H9 (cell line): Measurements from ENCODE around the gene SCRN1. TPM values are rescaled to one million over a fixed set of nuclear protein-coding genes. Genes with fewer than 3 reads are reported as not detected.

Source experiments
- DNase-seq: peaks from one replicate; pipeline ENCODE4 v3.0.0-alpha.2; 2017
- H2AFZ ChIP-seq: one replicate; pipeline ENCODE4 v1.6.1; 2013; ENCODE audit warnings: mild to moderate bottlenecking, low read length, control low read depth, moderate library complexity
- H2AK5ac ChIP-seq: 2 replicates; pipeline ENCODE4 v1.6.1; 2013; ENCODE audit warnings: low read length, control low read depth, mixed read lengths; ENCODE audit not compliant: insufficient read length
- H2BK120ac ChIP-seq: one replicate; pipeline ENCODE4 v1.6.1; 2013; ENCODE audit warnings: low read depth, mild to moderate bottlenecking, low read length, control low read depth, inconsistent platforms; ENCODE audit not compliant: poor library complexity, severe bottlenecking
- H2BK12ac ChIP-seq: 2 replicates; pipeline ENCODE4 v1.6.1; 2013; ENCODE audit warnings: low read length, control low read depth, mixed read lengths, low read depth; ENCODE audit not compliant: insufficient read length
- H2BK15ac ChIP-seq: 2 replicates; pipeline ENCODE4 v1.6.1; 2013; ENCODE audit warnings: low read depth, low read length, control low read depth
- H2BK20ac ChIP-seq: one replicate; pipeline ENCODE4 v1.6.1; 2013; ENCODE audit warnings: low read depth, mild to moderate bottlenecking, low read length, control low read depth, inconsistent platforms; ENCODE audit not compliant: poor library complexity, severe bottlenecking
- H2BK5ac ChIP-seq: 2 replicates; pipeline ENCODE4 v1.6.1; 2013; ENCODE audit warnings: low read length, control low read depth, mixed read lengths; ENCODE audit not compliant: insufficient read length
- H3K14ac ChIP-seq: 2 replicates; pipeline ENCODE4 v1.6.1; 2013; ENCODE audit warnings: low read length, control low read depth; ENCODE audit not compliant: insufficient read depth
- H3K18ac ChIP-seq: 2 replicates; pipeline ENCODE4 v1.6.1; 2013; ENCODE audit warnings: low read depth, mild to moderate bottlenecking, mixed read lengths, low read length, control low read depth; ENCODE audit not compliant: insufficient read length
- H3K23ac ChIP-seq: 2 replicates; pipeline ENCODE4 v1.6.1; 2013; ENCODE audit warnings: low read length, control low read depth, mixed read lengths, low read depth; ENCODE audit not compliant: insufficient read length
- H3K23me2 ChIP-seq: 2 replicates; pipeline ENCODE4 v1.6.1; 2013; ENCODE audit warnings: low read depth, mild to moderate bottlenecking, mixed read lengths, low read length, control low read depth; ENCODE audit not compliant: insufficient read length, poor library complexity, severe bottlenecking
- H3K27ac ChIP-seq: 2 replicates; pipeline ENCODE4 v1.5.1; 2013; ENCODE audit warnings: low read length, control low read depth, mixed read lengths, low read depth; ENCODE audit not compliant: insufficient read length
- H3K27me3 ChIP-seq: 2 replicates; pipeline ENCODE4 v1.6.1; 2013; ENCODE audit warnings: low read length, control low read depth, inconsistent platforms; ENCODE audit not compliant: insufficient read depth
- H3K4ac ChIP-seq: 2 replicates; pipeline ENCODE4 v1.6.1; 2013; ENCODE audit warnings: low read depth, mild to moderate bottlenecking, control low read depth, inconsistent platforms, low read length, moderate library complexity
- H3K4me1 ChIP-seq: 2 replicates; pipeline ENCODE4 v1.6.1; 2013; ENCODE audit warnings: low read length, control low read depth, inconsistent platforms; ENCODE audit not compliant: insufficient read depth
- H3K4me2 ChIP-seq: 2 replicates; pipeline ENCODE4 v1.6.1; 2013; ENCODE audit warnings: low read length, control low read depth, mixed read lengths; ENCODE audit not compliant: insufficient read length, insufficient read depth
- H3K56ac ChIP-seq: 2 replicates; pipeline ENCODE4 v1.6.1; 2013; ENCODE audit warnings: low read depth, mild to moderate bottlenecking, mixed read lengths, low read length, control low read depth; ENCODE audit not compliant: insufficient read length
- H3K79me1 ChIP-seq: 2 replicates; pipeline ENCODE4 v1.6.1; 2013; ENCODE audit warnings: low read depth, mild to moderate bottlenecking, moderate library complexity, low read length, control low read depth, inconsistent platforms; ENCODE audit not compliant: insufficient read depth, poor library complexity, severe bottlenecking
- H3K79me2 ChIP-seq: 2 replicates; pipeline ENCODE4 v1.6.1; 2013; ENCODE audit warnings: low read length, control low read depth, inconsistent platforms; ENCODE audit not compliant: insufficient read depth
- H3K9ac ChIP-seq: 2 replicates; pipeline ENCODE4 v1.6.1; 2013; ENCODE audit warnings: low read length, control low read depth, mixed read lengths; ENCODE audit not compliant: insufficient read length; ENCODE audit errors: extremely low read depth
- H3K9me3 ChIP-seq: one replicate; pipeline ENCODE4 v1.6.1; 2013; ENCODE audit warnings: low read depth, low read length, inconsistent platforms; ENCODE audit not compliant: control insufficient read depth
- H3T11ph ChIP-seq: one replicate; pipeline ENCODE4 v1.6.1; 2013; ENCODE audit warnings: mild to moderate bottlenecking, low read length, control low read depth, inconsistent platforms
- H4K20me1 ChIP-seq: one replicate; pipeline ENCODE4 v1.6.1; 2013; ENCODE audit not compliant: control insufficient read depth, insufficient read length, insufficient read depth
- H4K5ac ChIP-seq: 2 replicates; pipeline ENCODE4 v1.6.1; 2013; ENCODE audit warnings: low read depth, mild to moderate bottlenecking, mixed read lengths, low read length, control low read depth; ENCODE audit not compliant: insufficient read length
- H4K8ac ChIP-seq: replicated peaks from 2 replicates; pipeline ENCODE4 v1.6.1; 2013; ENCODE audit warnings: low read length, control low read depth, mixed read lengths, low read depth; ENCODE audit not compliant: insufficient read length
- H4K91ac ChIP-seq: 2 replicates; pipeline ENCODE4 v1.6.1; 2013; ENCODE audit warnings: low read depth, mild to moderate bottlenecking, moderate library complexity, mixed read lengths, low read length, control low read depth; ENCODE audit not compliant: insufficient read length
- H3K27ac Mint-ChIP-seq, 3 experiments: 2 replicates in 2 of 3; 3 replicates in 1 of 3; pipeline ENCODE4 v1.8.0; 2020 to 2021; ENCODE audit warnings: mixed read lengths in 3 of 3, mild to moderate bottlenecking in 1 of 3, moderate library complexity in 1 of 3
- H3K27me3 Mint-ChIP-seq: 2 replicates; pipeline ENCODE4 v1.8.0; 2021; ENCODE audit warnings: low read depth, mild to moderate bottlenecking, moderate library complexity, mixed read lengths
- H3K36me3 Mint-ChIP-seq, 3 experiments: 2 replicates in 2 of 3; 3 replicates in 1 of 3; pipeline ENCODE4 v1.8.0; 2020 to 2021; ENCODE audit warnings: low read depth in 3 of 3, mixed read lengths in 3 of 3; ENCODE audit not compliant: insufficient read depth in 1 of 3
- H3K4me1 Mint-ChIP-seq, 2 experiments: 2 replicates each; pipeline ENCODE4 v1.8.0; 2020; ENCODE audit warnings: mixed read lengths in 2 of 2
- H3K4me3 Mint-ChIP-seq, 2 experiments: 2 replicates in 1 of 2; 3 replicates in 1 of 2; pipeline ENCODE4 v1.8.0; 2020 to 2021; ENCODE audit warnings: mild to moderate bottlenecking in 2 of 2, mixed read lengths in 2 of 2, moderate library complexity in 1 of 2
- H3K9me3 Mint-ChIP-seq, 2 experiments: 2 replicates in 1 of 2; 3 replicates in 1 of 2; pipeline ENCODE4 v1.8.0; 2020; ENCODE audit warnings: mild to moderate bottlenecking in 2 of 2, mixed read lengths in 2 of 2, moderate library complexity in 1 of 2
- WGBS: extraction: QIAGEN DNeasy Blood & Tissue Kit; methylation state at CpG from one replicate; pipeline ENCODE4 v1.1.7; 2013; ENCODE audit warnings: missing lambda C conversion rate, low lambda C conversion rate, mixed read lengths; ENCODE audit not compliant: insufficient read length; ENCODE audit errors: extremely low coverage; 5-methylcytosine and 5-hydroxymethylcytosine counted together
- total RNA-seq: library from RNA; stranded (reverse); gene quantifications from 2 replicates; pipeline ENCODE4 v1.2.1, GENCODE V29; 2021
- TF ChIP-seq, protein P1 (sequence below): fragments of 200-600 bp; sonication (generic); conservative IDR thresholded peaks from 3 replicates; pipeline ENCODE4 v1.8.0; 2021; ENCODE audit warnings: antibody characterized with exemption, mild to moderate bottlenecking

The SCRN1 gene
- total RNA-seq, 1 experiment from 2014 or later, result 101 TPM

DNA sequence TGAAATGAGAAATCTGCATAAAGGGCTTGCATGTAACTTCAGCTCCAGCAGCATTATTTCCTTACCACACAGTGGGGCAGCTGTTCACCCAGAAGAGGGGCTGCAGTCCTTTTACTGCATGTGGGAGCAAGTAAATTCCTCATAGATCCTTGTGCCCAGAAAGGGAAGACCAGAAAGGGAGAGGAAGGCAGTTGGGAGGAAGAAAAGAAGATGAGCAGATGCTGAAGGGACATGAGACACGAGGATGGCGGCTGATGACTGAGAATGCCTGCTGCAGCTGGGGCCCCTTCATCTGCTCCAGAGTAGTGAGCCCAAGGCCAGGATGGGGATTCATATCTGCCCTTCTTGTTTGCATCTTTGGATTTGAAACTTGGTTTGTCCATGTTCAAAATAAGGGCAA is 102.8 kb downstream of the SCRN1 start:
- Mint-ChIP-seq H3K36me3 (peaks cover 0 to 24% (median 19%) of the 10 kb centered on the region in 3 experiments; a peak in 5 of 7 replicates), H3K9me3 (no peaks in the 10 kb centered on the region), H3K27me3 (no peaks in the 10 kb centered on the region), H3K4me3 (no peak overlapping the region), H3K4me1 (peaks cover 25 to 30% of the 10 kb centered on the region in 2 experiments), H3K27ac (no peak overlapping the region)
- H4K5ac ChIP-seq, result no peak overlapping the region
- H2BK15ac ChIP-seq, result no peak overlapping the region
- H3K4me1 ChIP-seq, result peaks cover 4% of the 10 kb centered on the region; the same call in 1 of the 2 replicates
- H4K20me1 ChIP-seq, result no peaks in the 10 kb centered on the region
- no peaks in the 10 kb centered on the region for H3K9me3 ChIP-seq
- H2BK120ac ChIP-seq, result no peak overlapping the region
- H2AK5ac ChIP-seq, result no peak overlapping the region
- TF ChIP-seq, protein P1, sequence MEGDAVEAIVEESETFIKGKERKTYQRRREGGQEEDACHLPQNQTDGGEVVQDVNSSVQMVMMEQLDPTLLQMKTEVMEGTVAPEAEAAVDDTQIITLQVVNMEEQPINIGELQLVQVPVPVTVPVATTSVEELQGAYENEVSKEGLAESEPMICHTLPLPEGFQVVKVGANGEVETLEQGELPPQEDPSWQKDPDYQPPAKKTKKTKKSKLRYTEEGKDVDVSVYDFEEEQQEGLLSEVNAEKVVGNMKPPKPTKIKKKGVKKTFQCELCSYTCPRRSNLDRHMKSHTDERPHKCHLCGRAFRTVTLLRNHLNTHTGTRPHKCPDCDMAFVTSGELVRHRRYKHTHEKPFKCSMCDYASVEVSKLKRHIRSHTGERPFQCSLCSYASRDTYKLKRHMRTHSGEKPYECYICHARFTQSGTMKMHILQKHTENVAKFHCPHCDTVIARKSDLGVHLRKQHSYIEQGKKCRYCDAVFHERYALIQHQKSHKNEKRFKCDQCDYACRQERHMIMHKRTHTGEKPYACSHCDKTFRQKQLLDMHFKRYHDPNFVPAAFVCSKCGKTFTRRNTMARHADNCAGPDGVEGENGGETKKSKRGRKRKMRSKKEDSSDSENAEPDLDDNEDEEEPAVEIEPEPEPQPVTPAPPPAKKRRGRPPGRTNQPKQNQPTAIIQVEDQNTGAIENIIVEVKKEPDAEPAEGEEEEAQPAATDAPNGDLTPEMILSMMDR, result no peak
- no peak overlapping the region for H2BK12ac ChIP-seq
- no peak for DNase-seq
- no peak overlapping the region for H3K27ac ChIP-seq
- H3K9ac ChIP-seq, result no peak overlapping the region
- no peak overlapping the region for H4K8ac ChIP-seq
- no peak overlapping the region for H3K18ac ChIP-seq
- no peaks in the 10 kb centered on the region for H3K27me3 ChIP-seq
- no peak overlapping the region for H3T11ph ChIP-seq
- no CpG with 5 or more reads among the region's 2 CpGs for WGBS
- no peaks in the 10 kb centered on the region for H3K79me1 ChIP-seq
- no peak overlapping the region for H3K23ac ChIP-seq
- H3K79me2 ChIP-seq, result no peaks in the 10 kb centered on the region
- H3K4me2 ChIP-seq, result no peak overlapping the region
- no peak overlapping the region for H3K4ac ChIP-seq
- H2AFZ ChIP-seq, result no peak overlapping the region
- no peak overlapping the region for H2BK20ac ChIP-seq
- no peaks in the 10 kb centered on the region for H3K23me2 ChIP-seq
- H2BK5ac ChIP-seq, result no peak overlapping the region
- no peak overlapping the region for H4K91ac ChIP-seq
- H3K56ac ChIP-seq, result no peak overlapping the region
- no peak overlapping the region for H3K14ac ChIP-seq
